Measurements from ENCODE around the gene PNLIPRP1.
A peak's percentile ranks its signal among the peaks of the same experiment; 100 is the strongest.

PNLIPRP1 gene

GRCh38 chr10:116590590-116591444 is at the start of gene PNLIPRP1:
PNLIPRP1 (plus strand) TSS chr10:116590959; CDS start chr10:116591130, 171 bp downstream.
- H3K4me1 ChIP-seq (ENCODE audit: insufficient read depth, low read length), result no peaks in the 10 kb centered on the region
- H3K27me3 ChIP-seq (ENCODE audit: insufficient read depth, low read length), result no peaks in the 10 kb centered on the region
- H2AFZ ChIP-seq (ENCODE audit: low read depth, low read length), result no peak within 1 kb of the TSS
- no peak within 1 kb of the TSS for H3K4me3 ChIP-seq (ENCODE audit: low read length)
- H3K36me3 ChIP-seq (ENCODE audit: insufficient read depth, low read length), result no peaks in the 10 kb centered on the region
- H3K9me3 ChIP-seq (ENCODE audit: low read length), result no peaks in the 10 kb centered on the region

- Histone ChIP-seq H3K9me3 (ENCODE audit: low read length) (no peaks in the 10 kb centered on the region), H2AFZ (ENCODE audit: low read depth, low read length) (no peak overlapping the region), H3K4me3 (ENCODE audit: low read length) (no peak overlapping the region), H3K27me3 (ENCODE audit: insufficient read depth, low read length) (no peaks in the 10 kb centered on the region), H3K4me1 (ENCODE audit: insufficient read depth, low read length) (peaks cover 3% of the 10 kb centered on the region), H3K36me3 (ENCODE audit: insufficient read depth, low read length) (no peaks in the 10 kb centered on the region)
Observed at GRCh38 chr10:116542007-116542677, 48.6 kb upstream of the PNLIPRP1 start.

- Histone ChIP-seq H3K4me3 (ENCODE audit: low read length) (no peak overlapping the region), H3K36me3 (ENCODE audit: insufficient read depth, low read length) (no peaks in the 10 kb centered on the region), H2AFZ (ENCODE audit: low read depth, low read length) (no peak overlapping the region)
Observed at GRCh38 chr10:116545122-116545521, 45.6 kb upstream of the PNLIPRP1 start.

DNA sequence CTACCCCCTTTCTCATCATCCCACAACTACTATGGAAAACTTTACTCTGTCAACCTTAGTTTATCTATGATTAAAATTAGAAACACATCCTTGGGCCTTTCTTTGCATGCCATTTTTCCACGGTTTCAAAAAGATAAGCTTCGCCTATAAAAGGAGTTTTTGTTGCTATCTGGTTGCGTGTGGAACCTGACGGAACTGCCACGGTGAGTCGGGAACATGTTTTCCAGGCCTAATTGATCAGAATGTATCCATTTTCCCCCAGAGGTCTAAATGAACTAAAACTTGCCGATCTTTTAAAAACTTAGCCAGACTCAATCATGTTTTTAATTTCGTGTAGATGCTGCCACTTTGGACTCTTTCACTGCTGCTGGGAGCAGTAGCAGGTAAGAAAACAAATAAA is 45.0 kb upstream of the PNLIPRP1 start, which contains the start of gene PNLIP:
Gene PNLIP (plus strand): TSS at position 176 of the 400 bp plus-strand sequence. CDS start 162 bp downstream, at position 338.
- peaks cover 3% of the 10 kb centered on the region for H3K4me1 ChIP-seq (ENCODE audit: insufficient read depth, low read length)
- H3K36me3 ChIP-seq (ENCODE audit: insufficient read depth, low read length), result no peaks in the 10 kb centered on the region
- H2AFZ ChIP-seq (ENCODE audit: low read depth, low read length), result no peak within 1 kb of the TSS
- no peak within 1 kb of the TSS for H3K4me3 ChIP-seq (ENCODE audit: low read length)
- H3K9me3 ChIP-seq (ENCODE audit: low read length), result no peaks in the 10 kb centered on the region
- no peaks in the 10 kb centered on the region for H3K27me3 ChIP-seq (ENCODE audit: insufficient read depth, low read length)

More at GRCh38 chr10:116545122-116545521, 45.6 kb upstream of the PNLIPRP1 start:
- Histone ChIP-seq H3K4me1 (ENCODE audit: insufficient read depth, low read length) (peaks cover 3% of the 10 kb centered on the region), H3K27me3 (ENCODE audit: insufficient read depth, low read length) (no peaks in the 10 kb centered on the region), H3K9me3 (ENCODE audit: low read length) (no peaks in the 10 kb centered on the region)

GRCh38 chr10:116548301-116548700 is 42.5 kb upstream of the PNLIPRP1 start:
- Histone ChIP-seq H3K36me3 (ENCODE audit: insufficient read depth, low read length) (no peaks in the 10 kb centered on the region), H3K4me1 (ENCODE audit: insufficient read depth, low read length) (no peaks in the 10 kb centered on the region), H3K27me3 (ENCODE audit: insufficient read depth, low read length) (no peaks in the 10 kb centered on the region), H2AFZ (ENCODE audit: low read depth, low read length) (no peak overlapping the region), H3K4me3 (ENCODE audit: low read length) (no peak overlapping the region), H3K9me3 (ENCODE audit: low read length) (no peaks in the 10 kb centered on the region)

GRCh38 chr10:116553378-116553980 is 37.3 kb upstream of the PNLIPRP1 start:
- H3K4me1 ChIP-seq (ENCODE audit: insufficient read depth, low read length), result no peaks in the 10 kb centered on the region
- H3K9me3 ChIP-seq (ENCODE audit: low read length), result no peaks in the 10 kb centered on the region
- no peaks in the 10 kb centered on the region for H3K36me3 ChIP-seq (ENCODE audit: insufficient read depth, low read length)
- H3K4me3 ChIP-seq (ENCODE audit: low read length), result no peak overlapping the region
- H3K27me3 ChIP-seq (ENCODE audit: insufficient read depth, low read length), result no peaks in the 10 kb centered on the region
- H2AFZ ChIP-seq (ENCODE audit: low read depth, low read length), result no peak overlapping the region

DNA sequence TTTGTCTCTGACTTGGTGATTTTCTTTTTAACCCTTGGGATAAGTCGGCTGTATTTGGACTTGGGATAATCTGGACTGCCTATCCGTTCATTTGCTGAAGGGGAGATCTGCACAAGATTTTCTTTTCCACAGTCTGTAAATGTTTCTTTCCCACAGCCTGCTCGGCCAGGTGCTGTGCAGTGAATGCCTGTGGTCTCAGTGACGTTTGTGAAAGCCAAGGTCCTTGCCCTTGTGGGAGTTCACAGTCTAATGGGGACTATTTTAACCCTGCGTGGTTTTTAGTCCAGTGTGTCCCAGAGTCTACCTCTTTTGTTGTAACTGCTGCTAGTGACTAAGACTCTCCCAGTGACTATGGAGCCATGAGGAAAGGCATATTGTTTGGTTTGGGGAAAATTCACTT is 36.1 kb upstream of the PNLIPRP1 start:
- Histone ChIP-seq H2AFZ (ENCODE audit: low read depth, low read length) (no peak overlapping the region), H3K27me3 (ENCODE audit: insufficient read depth, low read length) (no peaks in the 10 kb centered on the region), H3K4me1 (ENCODE audit: insufficient read depth, low read length) (no peaks in the 10 kb centered on the region), H3K4me3 (ENCODE audit: low read length) (no peak overlapping the region), H3K36me3 (ENCODE audit: insufficient read depth, low read length) (no peaks in the 10 kb centered on the region), H3K9me3 (ENCODE audit: low read length) (no peaks in the 10 kb centered on the region)

GRCh38 chr10:116555880-116556279 is 34.9 kb upstream of the PNLIPRP1 start:
- Histone ChIP-seq H3K4me1 (ENCODE audit: insufficient read depth, low read length) (no peaks in the 10 kb centered on the region), H3K9me3 (ENCODE audit: low read length) (no peaks in the 10 kb centered on the region), H3K27me3 (ENCODE audit: insufficient read depth, low read length) (no peaks in the 10 kb centered on the region), H2AFZ (ENCODE audit: low read depth, low read length) (no peak overlapping the region), H3K4me3 (ENCODE audit: low read length) (no peak overlapping the region), H3K36me3 (ENCODE audit: insufficient read depth, low read length) (no peaks in the 10 kb centered on the region)

- H2AFZ ChIP-seq (ENCODE audit: low read depth, low read length), result no peak overlapping the region
- no peaks in the 10 kb centered on the region for H3K4me1 ChIP-seq (ENCODE audit: insufficient read depth, low read length)
- H3K4me3 ChIP-seq (ENCODE audit: low read length), result no peak overlapping the region
- no peaks in the 10 kb centered on the region for H3K36me3 ChIP-seq (ENCODE audit: insufficient read depth, low read length)
- no peaks in the 10 kb centered on the region for H3K27me3 ChIP-seq (ENCODE audit: insufficient read depth, low read length)
- no peaks in the 10 kb centered on the region for H3K9me3 ChIP-seq (ENCODE audit: low read length)
Observed at GRCh38 chr10:116557305-116557880, 33.4 kb upstream of the PNLIPRP1 start.

GRCh38 chr10:116565534-116565933 is 25.2 kb upstream of the PNLIPRP1 start:
- no peak overlapping the region for H3K4me3 ChIP-seq (ENCODE audit: low read length)
- H3K36me3 ChIP-seq (ENCODE audit: insufficient read depth, low read length), result no peaks in the 10 kb centered on the region
- no peak overlapping the region for H2AFZ ChIP-seq (ENCODE audit: low read depth, low read length)
- no peaks in the 10 kb centered on the region for H3K4me1 ChIP-seq (ENCODE audit: insufficient read depth, low read length)
- no peaks in the 10 kb centered on the region for H3K27me3 ChIP-seq (ENCODE audit: insufficient read depth, low read length)
- no peaks in the 10 kb centered on the region for H3K9me3 ChIP-seq (ENCODE audit: low read length)

DNA sequence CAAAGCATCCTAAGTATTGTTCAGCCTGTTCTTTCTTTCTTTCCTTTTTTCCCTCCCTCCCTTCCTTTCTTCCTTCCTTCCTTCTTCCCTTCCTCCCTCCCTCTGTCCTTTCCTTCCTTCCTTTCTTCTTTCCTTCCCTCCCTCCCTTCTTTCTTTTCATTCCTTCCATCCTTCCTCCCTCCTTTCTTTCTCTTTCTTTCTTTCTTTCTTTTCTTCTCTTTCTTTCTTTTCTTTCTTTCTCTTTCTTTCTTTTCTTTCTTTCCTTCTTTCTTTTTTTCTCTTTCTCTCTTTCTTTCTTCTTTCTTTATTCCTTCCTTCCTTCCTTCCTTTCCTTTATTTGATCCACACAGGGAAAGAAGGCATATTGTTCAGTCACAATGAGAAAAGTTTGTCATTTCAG is 23.8 kb upstream of the PNLIPRP1 start:
- H2AFZ ChIP-seq (ENCODE audit: low read depth, low read length), result no peak overlapping the region
- H3K36me3 ChIP-seq (ENCODE audit: insufficient read depth, low read length), result no peaks in the 10 kb centered on the region
- no peaks in the 10 kb centered on the region for H3K27me3 ChIP-seq (ENCODE audit: insufficient read depth, low read length)
- no peak overlapping the region for H3K4me3 ChIP-seq (ENCODE audit: low read length)
- H3K9me3 ChIP-seq (ENCODE audit: low read length), result no peaks in the 10 kb centered on the region
- H3K4me1 ChIP-seq (ENCODE audit: insufficient read depth, low read length), result no peaks in the 10 kb centered on the region

DNA sequence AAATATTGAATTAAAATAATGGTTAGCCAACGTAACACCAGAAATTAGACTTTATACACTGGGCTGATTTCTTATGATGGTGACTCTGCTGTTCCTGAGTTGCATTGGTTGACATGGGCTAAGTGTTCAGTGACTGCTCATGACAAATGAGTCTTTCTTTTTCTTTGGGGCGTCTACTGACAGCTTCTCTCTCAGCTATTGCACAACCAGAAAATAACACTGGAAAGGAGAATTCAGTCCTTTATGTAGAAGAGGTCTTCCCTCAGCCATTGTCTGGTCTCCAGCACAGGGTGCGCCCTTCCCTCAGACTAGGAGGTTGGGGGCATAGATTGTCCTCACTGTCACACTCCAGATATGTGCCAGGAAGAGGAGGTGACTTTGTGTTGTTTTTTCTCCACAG is 23.4 kb upstream of the PNLIPRP1 start:
- H3K36me3 ChIP-seq (ENCODE audit: insufficient read depth, low read length), result no peaks in the 10 kb centered on the region
- no peaks in the 10 kb centered on the region for H3K9me3 ChIP-seq (ENCODE audit: low read length)
- H3K4me3 ChIP-seq (ENCODE audit: low read length), result no peak overlapping the region
- no peaks in the 10 kb centered on the region for H3K27me3 ChIP-seq (ENCODE audit: insufficient read depth, low read length)
- no peak overlapping the region for H2AFZ ChIP-seq (ENCODE audit: low read depth, low read length)
- no peaks in the 10 kb centered on the region for H3K4me1 ChIP-seq (ENCODE audit: insufficient read depth, low read length)

DNA sequence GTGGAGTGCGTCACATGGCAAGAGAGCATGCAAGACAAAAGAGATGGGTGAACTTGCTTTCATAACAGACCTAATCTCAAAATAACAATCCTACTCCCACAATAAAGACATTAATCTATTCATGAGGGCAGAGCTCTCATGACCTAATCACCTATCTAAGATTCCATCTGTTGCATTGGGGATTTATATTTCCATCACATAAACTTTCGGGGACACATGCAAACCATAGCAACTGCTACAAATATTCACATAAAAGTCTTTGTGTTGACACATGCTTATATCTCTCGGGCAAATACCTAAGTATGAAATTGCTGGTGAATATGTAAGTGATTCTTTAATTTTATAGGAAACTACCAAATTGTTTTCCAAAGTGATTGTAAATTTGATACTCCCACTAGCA is 16.0 kb upstream of the PNLIPRP1 start:
- Histone ChIP-seq H2AFZ (ENCODE audit: low read depth, low read length) (peak overlapping the region; percentile 41), H3K9me3 (ENCODE audit: low read length) (no peaks in the 10 kb centered on the region), H3K4me1 (ENCODE audit: insufficient read depth, low read length) (peaks cover 5% of the 10 kb centered on the region), H3K36me3 (ENCODE audit: insufficient read depth, low read length) (no peaks in the 10 kb centered on the region), H3K4me3 (ENCODE audit: low read length) (no peak overlapping the region), H3K27me3 (ENCODE audit: insufficient read depth, low read length) (no peaks in the 10 kb centered on the region)
